Measurements from ENCODE around the gene CELF5.
"Not testable (repeated sequence)": the region's sequence is repeated elsewhere in the genome, so short reads cannot be mapped to it uniquely, and the experiment has no call there.

The CELF5 gene

DNA sequence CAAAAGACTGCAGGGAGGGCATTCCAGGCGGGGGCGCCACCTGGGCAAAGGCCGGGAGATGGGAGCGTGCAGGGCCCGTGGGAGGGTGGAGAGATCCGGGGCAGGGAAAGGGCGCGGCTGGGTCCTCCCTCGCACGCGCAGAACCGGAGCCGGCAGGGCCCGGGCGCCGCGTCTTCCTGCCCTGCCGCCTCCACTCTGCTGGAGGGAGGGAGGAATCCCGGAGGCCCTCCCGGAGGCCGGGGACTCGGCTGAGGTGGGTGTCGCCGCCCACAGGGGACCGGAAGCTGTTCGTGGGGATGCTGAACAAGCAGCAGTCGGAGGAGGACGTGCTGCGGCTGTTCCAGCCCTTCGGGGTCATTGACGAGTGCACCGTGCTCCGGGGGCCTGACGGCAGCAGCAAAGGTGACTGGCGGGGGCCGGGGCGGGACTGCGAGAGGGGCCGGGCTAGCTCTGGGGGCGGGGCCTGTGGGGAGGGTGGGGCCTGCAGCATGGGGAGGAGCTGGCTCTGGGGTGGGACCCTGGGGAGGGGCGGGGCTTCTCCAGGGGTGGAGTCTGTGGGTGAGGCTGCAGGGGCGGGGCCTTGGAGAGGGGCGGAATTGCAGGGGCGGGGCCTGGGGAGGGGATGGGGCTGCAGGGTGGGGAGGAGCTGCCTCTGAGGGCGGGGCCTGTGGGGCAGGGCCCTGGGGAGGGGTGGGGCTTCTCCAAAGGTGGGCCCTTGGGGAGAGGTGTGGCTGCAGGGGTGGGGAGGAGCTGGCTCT, 51.3 kb downstream of the CELF5 start:
- DNase-seq, result peak in 4 of 14 donors; percentile 3 to 32 (median 8)

DNA sequence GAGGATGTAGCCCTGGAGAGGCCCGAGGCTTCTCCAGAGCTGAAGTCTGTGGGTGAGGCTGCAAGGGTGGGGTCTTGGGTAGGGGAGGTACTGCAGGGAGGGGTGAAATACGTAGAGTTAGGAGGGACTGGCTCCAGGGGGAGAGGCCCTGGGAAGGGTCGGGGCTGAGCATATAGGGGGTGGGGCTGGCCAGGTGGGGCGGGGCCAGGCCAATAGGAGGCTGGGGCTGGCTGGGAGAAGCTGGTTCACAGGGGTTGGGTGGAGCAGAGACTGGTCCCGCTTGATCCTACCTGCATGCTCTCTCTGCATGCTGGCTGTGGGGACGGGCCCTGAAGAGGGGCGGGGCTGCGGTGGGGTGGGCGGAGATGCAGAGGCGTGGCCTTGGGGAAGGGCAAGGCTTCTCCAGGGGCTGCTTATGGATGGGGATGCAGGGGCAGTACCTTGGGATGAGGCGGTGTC, 51.9 kb downstream of the CELF5 start:
- no peak for DNase-seq

DNA sequence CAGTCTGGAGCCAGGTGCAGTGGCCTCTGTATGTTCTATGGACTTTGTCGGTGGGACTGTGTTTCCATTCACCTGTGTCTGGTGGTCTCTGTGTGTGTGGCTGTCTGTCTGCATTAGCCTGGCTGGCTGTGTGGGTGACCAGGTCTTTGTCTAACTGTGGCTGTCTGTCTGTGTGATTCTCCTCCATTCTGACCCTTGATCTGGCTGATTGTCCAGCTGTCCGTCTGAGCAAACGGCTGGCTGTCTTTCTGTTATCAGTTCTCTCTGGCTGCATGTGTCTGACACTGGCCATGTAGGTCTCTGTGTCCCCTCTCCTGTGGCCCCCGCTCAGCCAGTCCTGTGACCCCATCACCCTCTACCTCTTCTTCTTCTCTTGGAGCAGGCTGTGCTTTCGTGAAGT, 53.2 kb downstream of the CELF5 start:
- no peak for DNase-seq

DNA sequence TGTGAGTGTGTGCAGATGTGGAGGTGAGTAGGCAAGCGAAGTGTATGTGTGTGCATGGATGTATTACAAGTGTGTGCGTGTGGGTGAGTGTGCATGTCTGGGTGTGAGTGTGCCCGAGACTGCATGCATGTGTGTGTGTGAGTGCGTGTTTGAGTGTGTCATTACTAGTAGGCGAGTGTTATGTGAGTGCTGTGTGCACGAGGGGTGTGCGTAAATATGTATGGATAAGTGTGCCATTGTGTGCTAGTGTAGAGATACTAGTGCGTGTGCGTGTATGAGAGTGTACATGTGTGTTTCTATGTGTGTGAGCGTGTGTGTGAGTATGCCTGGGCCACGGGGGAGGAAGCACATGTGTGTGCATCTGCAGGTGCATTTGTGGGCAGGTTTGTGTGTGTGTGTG, 53.8 kb downstream of the CELF5 start:
- no peak for DNase-seq

DNA sequence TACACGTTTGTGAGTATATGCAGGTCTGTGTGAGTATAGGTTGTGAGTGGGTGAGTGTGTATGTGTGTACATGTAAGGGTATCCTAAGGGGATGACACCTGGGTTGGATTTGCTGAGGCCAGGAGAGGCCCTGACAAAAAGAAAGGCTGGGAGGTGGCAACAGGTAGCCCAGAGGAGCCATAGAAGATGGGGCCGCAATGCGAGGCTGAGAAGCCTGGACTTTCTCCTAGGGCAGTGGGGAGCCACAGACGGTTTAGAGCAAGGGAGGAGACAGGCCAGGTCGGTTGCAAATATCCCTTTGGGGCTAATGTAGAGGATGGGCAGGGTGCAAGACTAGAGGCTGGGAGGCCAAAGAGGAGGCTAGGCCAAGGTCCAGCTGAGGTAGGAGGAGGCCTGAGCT, 54.3 kb downstream of the CELF5 start:
- no peak for DNase-seq

DNA sequence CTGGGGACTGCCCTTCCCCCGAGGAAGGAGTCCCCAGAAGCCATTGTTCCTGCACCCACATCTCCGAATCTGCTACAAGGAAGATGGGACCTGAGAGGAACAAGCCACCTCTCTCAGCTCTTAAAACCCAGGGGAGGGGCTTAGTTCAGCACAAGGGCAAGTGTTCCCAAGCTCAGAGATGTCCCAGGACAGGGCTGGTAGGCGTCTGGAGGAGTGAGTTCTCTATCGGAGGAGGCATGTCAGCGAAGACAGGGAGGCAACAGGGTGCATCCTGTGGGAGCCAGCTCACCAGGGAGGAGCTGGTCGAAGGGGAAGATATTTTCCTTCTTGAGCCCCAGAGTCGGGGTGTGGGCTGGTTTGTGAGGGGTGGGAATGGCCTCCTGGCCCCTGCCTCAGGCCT, 54.8 kb downstream of the CELF5 start:
- no peak for DNase-seq

DNA sequence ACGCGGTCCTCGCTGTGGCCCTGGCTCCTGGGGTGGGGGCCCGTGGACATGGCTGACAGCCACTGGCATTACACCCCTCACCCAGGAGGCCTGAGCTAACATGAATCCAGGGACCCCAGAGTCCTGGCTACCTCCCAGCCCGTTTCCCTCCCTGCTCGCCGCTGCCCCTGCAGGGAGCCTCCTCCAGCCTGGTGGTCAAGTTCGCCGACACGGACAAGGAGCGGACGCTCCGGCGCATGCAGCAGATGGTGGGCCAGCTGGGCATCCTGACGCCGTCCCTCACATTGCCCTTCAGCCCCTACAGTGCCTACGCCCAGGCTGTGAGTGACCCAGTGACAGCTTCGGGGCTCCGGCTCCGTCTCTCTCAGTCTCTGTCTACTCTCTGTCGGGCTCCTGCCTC, 56.6 kb downstream of the CELF5 start:
- peak in 1 of 14 donors; percentile 21 for DNase-seq

DNA sequence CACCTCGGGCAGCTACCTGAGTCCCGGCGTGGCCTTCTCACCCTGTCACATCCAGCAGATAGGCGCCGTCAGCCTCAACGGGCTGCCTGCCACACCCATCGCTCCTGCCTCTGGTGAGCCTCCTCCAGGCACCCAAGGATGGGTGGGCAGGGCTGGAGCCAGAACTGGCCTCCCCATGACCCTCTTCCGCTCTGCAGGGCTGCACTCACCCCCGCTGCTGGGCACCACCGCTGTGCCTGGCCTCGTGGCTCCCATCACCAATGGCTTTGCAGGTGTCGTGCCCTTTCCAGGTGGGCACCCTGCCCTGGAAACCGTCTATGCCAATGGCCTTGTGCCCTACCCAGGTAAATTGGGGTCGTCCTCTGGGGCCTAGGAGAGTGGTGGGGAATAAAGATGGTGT, 57.7 kb downstream of the CELF5 start:
- no peak for DNase-seq

DNA sequence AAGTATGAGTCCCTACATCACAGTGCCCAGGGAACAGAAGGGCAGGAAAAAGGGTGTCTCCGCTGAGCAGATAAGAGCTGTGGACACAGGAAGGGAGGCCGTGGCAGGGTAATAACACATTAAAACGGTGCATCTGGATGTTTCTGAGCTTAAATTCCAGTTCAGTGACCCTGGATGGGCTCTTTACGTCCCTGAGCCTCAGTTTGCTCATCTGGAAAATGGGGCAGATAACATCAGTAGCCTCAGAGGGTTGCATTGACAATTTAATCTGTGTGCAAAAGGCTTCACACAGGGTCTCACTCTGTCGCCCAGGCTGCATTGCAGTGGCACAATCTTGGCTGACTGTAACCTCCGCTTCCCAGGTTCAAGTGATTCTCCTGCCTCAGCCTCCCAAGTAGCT, 58.1 kb downstream of the CELF5 start:
- no peak for DNase-seq

DNA sequence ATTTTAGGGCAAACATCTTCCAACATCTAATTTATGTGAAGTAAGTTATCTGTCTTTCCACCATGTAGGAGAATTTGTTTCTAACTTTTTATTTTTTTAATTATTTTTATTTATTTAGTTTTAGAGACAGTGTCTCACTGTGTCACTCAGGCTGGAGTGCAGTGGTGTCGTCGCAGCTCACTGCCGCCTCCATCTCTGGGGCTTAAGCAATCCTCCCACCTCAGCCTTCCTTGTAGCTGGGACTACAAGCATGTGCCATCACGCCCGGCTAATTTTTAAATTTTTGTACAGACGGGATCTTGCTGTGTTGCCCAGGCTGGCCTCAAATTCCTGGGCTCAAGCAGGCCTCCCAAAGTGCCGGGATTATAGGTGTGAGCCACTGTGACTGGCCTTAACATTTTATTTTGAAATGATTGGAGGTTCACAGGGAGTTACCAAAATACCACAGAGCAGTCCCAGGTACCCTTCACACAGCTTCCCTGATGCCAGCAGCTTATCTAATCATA, 58.8 kb downstream of the CELF5 start:
- DNase-seq, result no peak

DNA sequence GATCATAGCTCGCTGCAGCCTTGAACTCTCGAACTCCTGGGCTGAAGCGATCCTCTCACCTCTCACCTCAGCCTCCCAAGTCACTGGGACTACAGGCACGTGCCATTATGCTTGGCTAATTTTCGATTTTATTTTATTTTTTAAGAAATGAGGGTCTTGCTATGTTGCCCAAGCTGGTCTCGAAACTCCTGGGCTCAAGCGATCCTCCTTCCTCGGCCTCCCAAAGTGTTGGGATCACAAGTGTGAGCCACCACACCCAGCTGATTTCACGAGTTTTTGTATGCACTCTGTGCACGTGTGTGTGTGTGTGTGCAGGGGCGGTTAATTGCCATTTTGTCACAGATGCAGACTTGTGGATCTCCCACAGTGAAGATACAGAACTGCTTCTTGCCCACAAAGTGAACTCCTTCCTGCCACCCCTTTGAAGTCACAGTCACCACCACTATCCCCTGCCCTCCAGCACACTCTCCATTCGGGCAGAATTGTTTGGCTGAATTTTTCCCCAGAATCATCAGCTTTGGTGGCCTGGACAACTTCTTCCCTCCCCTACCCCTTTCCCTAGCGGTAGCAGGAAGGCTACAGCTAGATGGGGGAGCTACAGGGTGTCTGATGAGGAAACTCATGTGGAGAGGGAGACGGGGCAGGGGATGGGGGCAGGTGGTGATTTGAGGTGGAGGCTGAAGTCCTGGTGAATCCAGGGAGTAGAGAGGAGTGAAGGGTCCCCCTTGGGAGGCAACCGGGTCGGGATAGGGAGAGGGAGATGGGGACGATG, 59.6 kb downstream of the CELF5 start:
- no peak for DNase-seq

DNA sequence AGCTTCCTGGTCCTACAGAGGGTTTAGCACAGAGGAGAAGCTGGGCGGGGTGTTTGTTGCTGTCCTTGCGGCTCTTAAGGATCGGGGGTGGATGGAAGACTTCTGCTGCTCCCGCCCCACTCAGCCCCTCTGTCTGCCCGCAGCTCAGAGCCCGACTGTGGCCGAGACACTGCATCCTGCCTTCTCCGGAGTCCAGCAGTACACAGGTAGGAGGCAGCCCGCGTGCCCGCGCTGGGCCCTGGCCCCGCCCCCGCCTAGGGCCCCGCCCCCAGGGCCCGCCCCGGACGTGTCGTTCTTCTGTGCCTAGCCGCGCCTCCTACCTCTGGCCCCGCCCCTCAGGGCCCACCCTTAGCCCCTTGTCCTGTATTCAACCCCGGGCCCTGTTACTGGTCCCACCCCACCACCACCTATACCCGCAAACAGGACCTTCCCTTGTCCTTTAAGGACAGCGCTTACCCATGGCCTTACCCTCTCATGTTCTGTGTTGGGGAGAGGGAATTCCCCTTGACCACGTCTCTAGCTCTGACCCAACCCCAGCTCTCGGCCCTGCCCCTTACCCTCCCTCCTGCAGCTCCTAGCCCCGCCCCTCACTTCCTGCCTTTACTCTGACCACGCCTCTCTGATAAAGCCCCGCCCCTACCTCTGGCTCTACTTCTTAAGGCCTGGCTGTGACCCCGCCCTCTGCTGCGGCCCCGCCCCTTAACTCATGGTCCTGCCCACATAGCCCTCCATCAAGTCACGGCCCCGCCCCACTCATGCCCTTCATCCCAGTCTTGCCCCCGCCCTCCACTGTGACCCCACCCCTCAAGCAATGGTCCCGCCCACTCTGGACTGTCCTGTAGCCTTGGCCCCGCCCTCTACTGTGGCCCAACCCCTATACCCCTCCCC, 60.5 kb downstream of the CELF5 start:
- no peak for DNase-seq

DNA sequence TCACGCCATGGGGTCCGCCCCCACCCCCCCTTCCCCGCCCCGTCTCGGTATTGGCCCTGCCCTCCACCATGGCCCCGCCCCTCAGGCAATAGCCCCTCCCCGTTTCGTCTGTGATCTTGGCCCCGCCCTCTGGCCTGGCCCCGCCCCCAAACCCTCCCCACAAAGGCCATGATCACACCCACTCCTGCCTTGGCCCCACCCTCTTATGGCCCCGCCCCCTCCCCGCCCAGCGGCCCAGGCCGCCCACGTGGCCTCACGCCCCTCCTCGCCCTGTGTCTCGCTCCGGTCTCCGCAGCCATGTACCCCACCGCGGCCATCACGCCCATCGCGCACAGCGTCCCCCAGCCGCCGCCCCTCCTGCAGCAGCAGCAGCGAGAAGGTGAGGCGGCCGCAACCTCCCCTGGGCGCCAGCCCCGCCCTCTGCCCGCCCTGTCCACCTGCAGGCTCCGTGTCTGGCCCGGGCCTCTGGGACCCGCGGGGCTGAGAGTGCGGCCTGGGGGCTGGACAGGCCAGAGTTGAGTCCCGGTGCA, 61.3 kb downstream of the CELF5 start:
- DNase-seq, result no peak

DNA sequence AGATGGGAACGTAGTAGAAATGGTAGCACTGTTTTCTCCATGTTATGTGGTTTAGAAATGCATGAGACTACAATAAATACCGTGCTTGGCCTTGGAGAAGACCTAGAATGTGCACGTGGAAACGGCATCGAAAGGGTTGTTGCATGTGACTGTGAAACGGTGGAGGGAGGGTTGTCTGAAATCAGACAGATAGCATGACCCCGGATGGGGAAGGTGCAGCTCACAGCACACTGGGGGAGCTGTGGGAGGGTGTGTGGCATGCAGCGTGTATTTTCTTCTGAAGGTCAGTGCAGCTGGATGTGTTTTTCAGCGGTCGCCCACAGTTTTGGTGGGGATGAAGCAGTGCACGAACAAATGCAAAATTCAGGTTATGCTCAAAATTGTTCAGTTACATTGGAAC, 63.4 kb downstream of the CELF5 start:
- no peak for DNase-seq

DNA sequence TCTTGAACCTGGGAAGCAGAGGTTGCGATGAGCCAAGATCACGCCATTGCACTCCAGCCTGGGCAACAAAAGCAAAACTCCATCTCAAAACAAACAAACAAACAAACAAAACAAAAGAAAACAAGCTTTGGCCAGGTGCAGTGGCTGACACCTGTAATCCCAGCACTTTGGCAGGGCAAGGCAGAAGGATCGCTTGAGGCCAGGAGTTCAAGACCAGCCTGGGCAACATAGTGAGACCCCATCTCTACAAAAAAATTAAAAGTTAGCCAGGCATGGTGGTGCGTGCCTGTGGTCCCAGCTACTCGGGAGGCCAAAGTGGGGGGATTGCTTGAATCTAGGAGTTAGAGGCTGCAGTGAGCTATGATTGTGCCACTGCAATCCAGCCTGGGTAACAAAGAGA, 64.0 kb downstream of the CELF5 start:
- DNase-seq, result not testable (repeated sequence)

DNA sequence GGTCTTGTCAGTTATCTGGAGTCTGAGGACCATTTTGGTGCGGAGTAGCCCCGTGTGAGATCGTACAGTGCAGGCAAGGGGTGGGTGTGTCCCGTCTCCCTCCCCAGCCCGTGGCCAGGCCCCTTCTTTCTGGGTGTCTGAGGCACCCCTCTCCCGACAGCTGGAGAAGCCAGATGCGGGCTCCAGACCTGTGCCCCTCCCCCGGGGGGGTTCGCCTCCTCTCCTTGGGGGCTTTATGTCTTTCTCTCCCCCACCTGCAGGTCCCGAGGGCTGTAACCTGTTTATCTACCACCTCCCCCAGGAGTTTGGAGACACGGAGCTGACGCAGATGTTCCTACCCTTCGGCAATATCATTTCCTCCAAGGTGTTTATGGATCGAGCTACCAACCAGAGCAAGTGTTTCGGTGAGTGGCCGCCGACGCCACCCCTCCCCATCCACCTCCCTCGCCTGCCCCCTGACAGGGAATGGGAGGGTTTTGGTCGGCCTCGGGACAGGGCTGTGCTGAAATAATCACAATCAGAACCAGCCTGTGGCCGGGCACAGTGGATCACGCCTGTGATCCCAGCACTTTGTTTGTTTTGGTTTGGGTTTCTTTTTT, 65.6 kb downstream of the CELF5 start:
- no peak for DNase-seq

DNA sequence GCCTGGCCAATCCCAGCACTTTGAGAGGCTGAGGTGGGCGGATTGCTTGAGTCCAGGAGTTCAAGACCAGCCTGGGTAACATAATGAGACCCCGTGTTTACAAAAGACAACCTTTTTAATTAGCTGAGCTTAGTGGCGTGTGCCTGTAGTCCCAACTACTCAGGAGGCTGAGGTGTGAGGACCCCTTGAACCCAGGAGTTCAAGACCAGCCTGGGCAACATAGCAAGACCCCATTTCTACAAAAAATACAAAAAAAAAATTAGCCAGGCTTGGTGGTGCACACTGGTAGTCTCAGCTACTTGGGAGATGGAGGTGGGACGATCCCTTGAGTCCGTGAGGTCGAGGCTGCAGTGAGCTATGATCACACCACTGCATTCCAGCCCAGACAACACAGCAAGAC, 66.4 kb downstream of the CELF5 start:
- not testable (repeated sequence) for DNase-seq

DNA sequence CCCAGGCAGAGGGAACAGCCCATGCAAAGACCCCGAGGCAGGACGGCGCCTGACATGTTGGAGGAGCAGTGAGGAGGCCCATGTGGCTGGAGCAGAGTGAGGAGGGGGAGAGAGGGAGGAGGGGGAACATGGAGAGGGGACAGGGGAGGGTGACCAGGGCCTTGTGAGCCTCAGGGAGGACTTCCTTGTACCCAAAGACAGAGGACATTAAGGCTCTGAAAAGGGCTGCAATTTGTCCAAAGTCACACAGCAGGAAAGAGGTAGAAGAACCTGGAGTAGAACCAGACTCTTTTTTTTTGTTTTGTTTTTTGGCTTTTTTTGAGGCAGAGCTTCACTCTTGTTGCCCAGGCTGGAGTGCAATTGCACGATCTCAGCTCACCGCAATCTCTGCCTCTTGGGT, 67.2 kb downstream of the CELF5 start:
- DNase-seq, result no peak

DNA sequence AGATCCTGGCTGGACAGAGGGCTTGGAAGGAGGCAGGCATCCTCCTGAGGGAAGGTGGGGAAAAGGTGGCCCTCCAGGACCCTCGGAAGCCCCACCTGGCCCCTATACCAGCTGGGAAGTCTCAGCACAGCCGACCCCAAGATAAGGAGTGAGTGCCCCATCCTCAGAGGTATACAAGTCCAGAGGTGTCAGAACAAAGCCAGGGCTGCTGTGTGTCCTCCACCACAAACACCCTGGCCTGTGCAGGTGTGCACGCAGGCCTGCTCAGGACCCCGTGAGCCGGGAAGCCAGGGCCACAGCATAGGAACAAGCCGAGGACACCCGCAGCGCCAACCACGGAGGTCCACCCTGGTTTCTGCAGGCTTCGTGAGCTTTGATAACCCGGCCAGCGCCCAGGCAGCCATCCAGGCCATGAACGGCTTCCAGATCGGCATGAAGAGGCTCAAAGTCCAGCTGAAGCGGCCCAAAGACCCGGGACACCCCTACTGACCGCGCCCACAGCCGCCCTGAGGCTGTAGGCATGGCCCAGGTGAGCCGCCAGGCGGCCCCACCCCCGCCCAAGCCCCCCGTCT, 68.6 kb downstream of the CELF5 start:
- no peak for DNase-seq

DNA sequence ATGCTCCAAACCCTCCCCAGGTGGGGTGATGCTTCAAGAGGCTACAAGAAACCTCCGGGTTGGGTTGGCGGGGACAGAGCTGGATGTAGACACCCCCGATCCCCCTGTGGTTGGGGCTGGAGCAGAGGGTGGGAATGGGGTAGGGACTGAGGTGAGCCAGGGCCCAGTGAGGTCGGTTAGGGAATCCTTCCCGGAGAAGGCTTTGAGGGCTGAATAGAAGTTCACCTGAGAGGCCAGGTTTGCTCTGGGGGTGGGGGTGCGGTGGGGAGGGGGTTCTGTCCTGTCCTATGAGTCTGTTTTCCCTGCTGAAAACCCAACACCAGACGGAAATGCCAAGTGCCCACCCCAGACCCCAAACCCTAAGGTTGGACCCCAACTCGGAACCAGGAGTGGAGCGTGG, 69.1 kb downstream of the CELF5 start:
- no peak for DNase-seq

DNA sequence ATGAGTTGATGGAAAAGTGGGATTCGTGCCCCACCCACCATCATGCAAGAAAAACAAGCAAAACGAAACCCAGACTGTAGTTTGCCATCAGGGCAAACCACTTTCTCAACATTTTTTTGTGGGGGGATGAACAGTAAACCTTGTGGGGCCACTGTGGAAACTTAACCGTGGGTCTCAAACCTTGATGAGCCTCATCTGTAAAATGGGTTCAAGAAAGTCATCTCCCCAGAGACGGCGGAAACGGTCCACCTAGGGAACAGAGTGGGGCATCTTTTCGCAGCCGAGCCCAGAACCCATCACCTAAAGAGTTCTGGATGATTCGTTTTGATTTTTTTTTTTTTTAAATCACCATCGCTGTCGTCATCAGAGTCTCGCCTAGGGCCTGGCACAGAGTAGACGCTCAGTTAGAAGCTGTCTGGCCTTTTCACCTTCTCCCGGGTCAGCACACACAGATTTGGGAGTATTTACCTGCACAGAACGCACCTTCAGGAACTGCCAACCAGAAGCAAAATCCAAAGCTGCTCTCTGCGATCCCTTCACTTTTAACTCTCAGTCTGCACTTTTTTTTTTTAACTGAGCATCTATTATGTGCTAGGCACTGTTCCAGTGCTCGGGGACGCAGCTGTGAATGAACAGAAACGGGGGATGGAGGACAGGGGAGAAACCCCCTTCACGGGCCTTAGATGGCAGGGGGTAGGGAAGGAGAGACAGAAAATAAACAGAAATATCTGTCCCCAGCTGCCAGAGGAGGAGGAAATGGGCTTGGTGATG, 69.8 kb downstream of the CELF5 start:
- no peak for DNase-seq
